ENCODE results near the gene IFTAP.
A peak's percentile ranks its signal among the peaks of the same experiment; 100 is the strongest.

GRCh38 chr11:36638556-36638955 is 44.3 kb downstream of the IFTAP start:
- TF ChIP-seq CTCF (IDR thresholded peaks at IDR 0.05) (no peak), POLR2AphosphoS5 (IDR thresholded peaks at IDR 0.05) (peak; percentile 24), POLR2A (IDR thresholded peaks at IDR 0.05) (no peak)
